Thyroid gland (tissue), 4 donors: Measurements from ENCODE around the gene ENOX1. TPM values are rescaled to one million over a fixed set of nuclear protein-coding genes. Genes with fewer than 3 reads are reported as not detected.

Experiments
- DNase-seq, 2 donors: peaks; one replicate each; pipeline ENCODE4 v3.0.0-alpha.2; 2019
- H3K27ac ChIP-seq, 3 donors: fragments of 200-600 bp; sonication (generic); 1 replicate in 2 of 3; 2 replicates in 1 of 3; pipeline ENCODE4 v1.5.1; 2016 to 2019; ENCODE audit warnings: mild to moderate bottlenecking in 1 of 3, moderate library complexity in 1 of 3
- H3K27me3 ChIP-seq: fragments of 200-600 bp; sonication (generic); one replicate; pipeline ENCODE4 v1.5.1; 2019
- H3K36me3 ChIP-seq, 2 donors: fragments of 200-600 bp; sonication (generic); one replicate each; pipeline ENCODE4 v1.5.1; 2016 to 2019
- H3K4me1 ChIP-seq, 2 donors: fragments of 200-600 bp; sonication (generic); one replicate each; pipeline ENCODE4 v1.5.1; 2017 to 2019
- H3K4me3 ChIP-seq, 3 donors: fragments of 200-600 bp; sonication (generic); replicated peaks in 1 of 3; 1 replicate in 2 of 3; 2 replicates in 1 of 3; pipeline ENCODE4 v1.5.1; 2016; ENCODE audit warnings: mild to moderate bottlenecking in 1 of 3
- H3K9me3 ChIP-seq: fragments of 200-600 bp; sonication (generic); one replicate; pipeline ENCODE4 v1.5.1; 2017
- CTCF ChIP-seq, 6 experiments: fragments of 200-600 bp in 3 of 6; fragments of 450-650 bp in 3 of 6; sonication (generic) in 3 of 6; IDR thresholded peaks; one replicate each; pipeline ENCODE4 v1.5.1; 2016 to 2019; ENCODE audit warnings: antibody characterized with exemption in 6 of 6, mild to moderate bottlenecking in 2 of 6, inconsistent platforms in 1 of 6, moderate library complexity in 1 of 6
- POLR2A ChIP-seq, 2 donors: fragments of 450-650 bp; IDR thresholded peaks; one replicate each; pipeline ENCODE4 v1.6.1; 2017; ENCODE audit warnings: antibody characterized with exemption in 2 of 2, mild to moderate bottlenecking in 2 of 2, moderate library complexity in 1 of 2
- WGBS, 2 donors: methylation state at CpG; one replicate each; pipeline ENCODE4 v1.1.5; 2017; 5-methylcytosine and 5-hydroxymethylcytosine counted together
- intact Hi-C: fragments of 100-400 bp; cut with DNase I; formaldehyde crosslinking; loops from one replicate; pipeline ENCODE4 v1.15.1; 2023
- total RNA-seq, 4 donors: library from RNA; depleted of rRNA; stranded (reverse); fragments of >200 nt; gene quantifications; one replicate each; pipeline ENCODE4 v1.2.3, GENCODE V29; 2016

ENOX1 gene
- total RNA-seq, 4 donors from 2014 or later = 0.13 to 1.8 (median 0.31) TPM

GRCh38 chr13:43510956-43511901, 275.5 kb downstream of the ENOX1 start:
- WGBS, 2 donors = 61 to 67% methylated on average over 6 of the region's 6 CpGs
- intact Hi-C loops = no loop called here
- no peak for TF ChIP-seq CTCF (IDR thresholded peaks at IDR 0.05)
- no peak for TF ChIP-seq POLR2A (IDR thresholded peaks at IDR 0.05)
- H3K9me3 ChIP-seq = no peaks in the 10 kb centered on the region
- H3K27ac ChIP-seq = no peak overlapping the region
- no peak overlapping the region for H3K4me3 ChIP-seq
- no peak for DNase-seq
- no peaks in the 10 kb centered on the region for H3K36me3 ChIP-seq
- H3K4me1 ChIP-seq = no peaks in the 10 kb centered on the region
- H3K27me3 ChIP-seq = no peaks in the 10 kb centered on the region

- whole genome bisulfite sequencing, 2 donors = 65 to 89% methylated on average over 1 of the region's 1 CpG
- no peak for TF ChIP-seq POLR2A (IDR thresholded peaks at IDR 0.05)
- no peak for TF ChIP-seq CTCF (IDR thresholded peaks at IDR 0.05)
- Histone ChIP-seq H3K9me3 (no peaks in the 10 kb centered on the region), H3K4me3 (no peak overlapping the region), H3K27ac (no peak overlapping the region), H3K27me3 (no peaks in the 10 kb centered on the region), H3K4me1 (no peaks in the 10 kb centered on the region), H3K36me3 (no peaks in the 10 kb centered on the region)
- intact Hi-C loops = no loop called here
- DNase-seq = no peak
These were observed 291.0 kb downstream of the ENOX1 start for GRCh38 chr13:43495732-43496131.

DNA sequence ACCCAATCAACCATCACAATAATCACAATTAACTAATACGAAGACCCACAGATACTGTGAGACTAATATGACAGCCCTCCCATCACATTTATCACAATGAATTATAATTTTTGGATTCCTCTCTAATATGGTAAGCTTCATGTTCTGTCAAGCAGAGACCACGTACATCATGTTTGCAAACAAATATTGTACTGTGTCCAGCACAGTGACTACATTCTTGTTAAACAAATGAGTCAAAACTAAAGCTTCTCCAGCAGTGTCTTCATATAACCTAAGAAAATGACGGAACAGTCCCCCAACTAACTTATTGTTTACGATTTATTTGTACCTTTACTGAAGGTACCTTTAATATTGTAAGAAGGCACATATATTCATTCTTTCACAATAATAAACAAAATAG, 292.6 kb downstream of the ENOX1 start:
- no peaks in the 10 kb centered on the region for H3K9me3 ChIP-seq
- H3K4me3 ChIP-seq = no peak overlapping the region
- 93 to 98% methylated on average over 4 of the region's 4 CpGs for WGBS, 2 donors
- H3K27me3 ChIP-seq = no peaks in the 10 kb centered on the region
- TF ChIP-seq CTCF (IDR thresholded peaks at IDR 0.05) (no peak), POLR2A (IDR thresholded peaks at IDR 0.05) (no peak)
- intact Hi-C loops = no loop called here
- H3K4me1 ChIP-seq = no peaks in the 10 kb centered on the region
- no peak for DNase-seq
- H3K27ac ChIP-seq = no peak overlapping the region
- no peaks in the 10 kb centered on the region for H3K36me3 ChIP-seq

- Histone ChIP-seq H3K4me1 (no peaks in the 10 kb centered on the region), H3K9me3 (no peaks in the 10 kb centered on the region), H3K36me3 (no peaks in the 10 kb centered on the region), H3K4me3 (no peak overlapping the region), H3K27ac (no peak overlapping the region), H3K27me3 (no peaks in the 10 kb centered on the region)
- TF ChIP-seq CTCF (IDR thresholded peaks at IDR 0.05) (no peak), POLR2A (IDR thresholded peaks at IDR 0.05) (no peak)
- intact Hi-C loops = no loop called here
- no peak for DNase-seq
- WGBS, 2 donors = 80 to 81% methylated on average over 3 of the region's 3 CpGs
These were observed 293.2 kb downstream of the ENOX1 start for GRCh38 chr13:43493496-43494000.

DNA sequence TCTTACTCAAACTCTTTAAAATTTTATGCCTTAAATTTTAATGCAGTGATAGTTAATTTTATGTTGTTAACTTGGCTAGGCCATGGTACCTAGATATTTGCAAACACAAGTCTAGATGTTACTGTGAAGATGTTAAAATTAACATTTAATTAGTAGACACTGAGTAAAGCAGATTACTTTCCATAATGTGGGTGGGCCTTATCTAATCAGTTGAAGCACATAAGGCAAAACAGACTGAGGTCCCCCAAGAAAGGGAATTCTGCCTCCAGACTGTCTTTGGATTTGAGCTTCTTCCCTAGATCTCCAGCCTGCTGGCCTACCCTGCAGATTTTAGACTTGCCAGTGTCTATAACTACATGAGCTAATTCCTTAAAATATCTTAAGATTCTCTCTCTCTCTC, 294.0 kb downstream of the ENOX1 start:
- no peak for DNase-seq
- H3K9me3 ChIP-seq = no peaks in the 10 kb centered on the region
- H3K27me3 ChIP-seq = no peaks in the 10 kb centered on the region
- no peak overlapping the region for H3K27ac ChIP-seq
- H3K4me3 ChIP-seq = no peak overlapping the region
- no peaks in the 10 kb centered on the region for H3K4me1 ChIP-seq
- intact Hi-C loops = no loop called here
- TF ChIP-seq POLR2A (IDR thresholded peaks at IDR 0.05) = no peak
- H3K36me3 ChIP-seq = no peaks in the 10 kb centered on the region
